Activated CD4-positive, CD25-positive, alpha-beta regulatory T cell treated with anti-CD3 and anti-CD28 coated beads, Interleukin-2, amount 50 U/mL, for 16 hours (primary cell): ENCODE data around the gene NEK10.

Experiments
- DNase-seq: peaks from one replicate; pipeline ENCODE4 v3.0.0-alpha.2; 2020; ENCODE audit warnings: low read depth, low spot score

NEK10 gene

DNA sequence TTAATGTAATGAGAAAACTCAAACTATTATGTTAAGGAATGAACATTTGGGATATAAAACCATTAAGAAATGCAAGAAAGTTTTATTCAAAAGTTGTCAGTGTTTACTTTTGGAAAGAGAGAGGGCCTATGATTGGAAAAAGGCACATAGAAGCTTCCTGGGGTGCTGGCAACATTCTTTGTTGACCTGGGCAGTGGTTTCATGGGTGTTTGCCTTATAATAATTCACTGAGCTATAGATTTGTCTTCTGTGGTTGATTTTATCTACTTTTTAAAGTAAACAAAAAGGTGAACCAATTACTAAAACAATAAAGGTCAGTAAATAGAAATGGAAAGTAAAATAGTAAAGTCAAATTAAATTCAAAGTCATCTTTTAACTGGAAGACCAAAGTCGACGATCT lies 308.8 kb downstream of the NEK10 start:
- DNase-seq: no peak
